PFSK-1 (cell line): Measurements from ENCODE around the gene ASTL.

Experiments used
- FOXP2 ChIP-seq: optimal IDR thresholded peaks from 2 replicates; pipeline ENCODE3; 2011; ENCODE audit warnings: borderline replicate concordance, control low read depth, inconsistent platforms; ENCODE audit not compliant: insufficient read depth; ENCODE audit errors: extremely low read length, extremely low read depth
- POLR2AphosphoS5 ChIP-seq: IDR thresholded peaks from 2 replicates; pipeline ENCODE4 v1.6.1; 2012; ENCODE audit warnings: low read depth, mild to moderate bottlenecking, control low read depth, low read length, moderate library complexity
- REST ChIP-seq, 2 experiments: IDR thresholded peaks; 2 replicates each; pipeline versions ENCODE4 v1.6.1 to v1.8.0; 2011 to 2012; ENCODE audit warnings: low read depth in 2 of 2, low read length in 2 of 2, control low read depth in 1 of 2, inconsistent platforms in 1 of 2, mild to moderate bottlenecking in 1 of 2, moderate library complexity in 1 of 2; ENCODE audit not compliant: insufficient read depth in 1 of 2
- SIN3A ChIP-seq: IDR thresholded peaks from 2 replicates; pipeline ENCODE4 v1.6.1; 2012; ENCODE audit warnings: mild to moderate bottlenecking, low read length, moderate library complexity, borderline replicate concordance; ENCODE audit not compliant: insufficient read depth
- TAF1 ChIP-seq: IDR thresholded peaks from 2 replicates; pipeline ENCODE4 v1.6.1; 2012; ENCODE audit warnings: low read length, control low read depth, borderline replicate concordance; ENCODE audit not compliant: insufficient read depth

The ASTL gene

GRCh38 chr2:96164459-96165184, 26.3 kb upstream of the ASTL start:
- TF ChIP-seq POLR2AphosphoS5 (no peak), REST (IDR thresholded peaks at IDR 0.05; ENCODE audit: insufficient read depth in 1 of 2, low read depth in 2 of 2, low read length in 2 of 2) (no peak), FOXP2 (no peak), SIN3A (no peak), TAF1 (no peak)

- no peak for TF ChIP-seq SIN3A
- TF ChIP-seq TAF1: no peak
- TF ChIP-seq FOXP2: no peak
- TF ChIP-seq REST (IDR thresholded peaks at IDR 0.05; ENCODE audit: insufficient read depth in 1 of 2, low read depth in 2 of 2, low read length in 2 of 2): no peak
- no peak for TF ChIP-seq POLR2AphosphoS5
Measured at GRCh38 chr2:96163768-96164429, 25.6 kb upstream of the ASTL start.

GRCh38 chr2:96163415-96163767, 25.1 kb upstream of the ASTL start:
- no peak for TF ChIP-seq POLR2AphosphoS5
- no peak for TF ChIP-seq REST (IDR thresholded peaks at IDR 0.05; ENCODE audit: insufficient read depth in 1 of 2, low read depth in 2 of 2, low read length in 2 of 2)
- TF ChIP-seq TAF1: no peak
- no peak for TF ChIP-seq FOXP2
- no peak for TF ChIP-seq SIN3A

GRCh38 chr2:96161898-96162297, 23.6 kb upstream of the ASTL start:
- TF ChIP-seq REST (IDR thresholded peaks at IDR 0.05; ENCODE audit: insufficient read depth in 1 of 2, low read depth in 2 of 2, low read length in 2 of 2) (no peak), POLR2AphosphoS5 (no peak), SIN3A (no peak), TAF1 (no peak), FOXP2 (no peak)
